Dedifferentiated amniotic fluid mesenchymal stem cell (primary cell): ENCODE measurements around the gene STK32B.
"Not testable (repeated sequence)": the region's sequence is repeated elsewhere in the genome, so short reads cannot be mapped to it uniquely, and the experiment has no call there.

Experiments
- DNase-seq: peaks from one replicate; pipeline ENCODE4 v3.0.0-alpha.2; 2016; ENCODE audit errors: extremely low spot score

The STK32B gene

GRCh38 chr4:5393911-5394513 is 342.7 kb downstream of the STK32B start:
- no peak for DNase-seq

GRCh38 chr4:5395781-5396180 is 344.5 kb downstream of the STK32B start:
- no peak for DNase-seq

- no peak for DNase-seq
Observed at GRCh38 chr4:5398056-5398455, 346.8 kb downstream of the STK32B start.

- no peak for DNase-seq
Observed at GRCh38 chr4:5399124-5399523, 347.8 kb downstream of the STK32B start.

GRCh38 chr4:5399790-5400421 is 348.6 kb downstream of the STK32B start:
- DNase-seq = no peak

GRCh38 chr4:5403746-5404497 is 352.6 kb downstream of the STK32B start:
- DNase-seq = no peak

GRCh38 chr4:5409237-5409636 is 358.0 kb downstream of the STK32B start:
- no peak for DNase-seq

- no peak for DNase-seq
Observed at GRCh38 chr4:5409972-5410618, 358.8 kb downstream of the STK32B start.

GRCh38 chr4:5412296-5412695 is 361.0 kb downstream of the STK32B start:
- DNase-seq = no peak

GRCh38 chr4:5412751-5413150 is 361.5 kb downstream of the STK32B start:
- no peak for DNase-seq

GRCh38 chr4:5416637-5417036 is 365.4 kb downstream of the STK32B start:
- DNase-seq = no peak

- no peak for DNase-seq
Observed at GRCh38 chr4:5420266-5420665, 369.0 kb downstream of the STK32B start.

GRCh38 chr4:5421416-5421815 is 370.1 kb downstream of the STK32B start:
- DNase-seq = no peak

- DNase-seq = no peak
Observed at GRCh38 chr4:5422195-5422594, 370.9 kb downstream of the STK32B start.

- no peak for DNase-seq
Observed at GRCh38 chr4:5423670-5424069, 372.4 kb downstream of the STK32B start.

- DNase-seq = no peak
Observed at GRCh38 chr4:5424211-5424610, 372.9 kb downstream of the STK32B start.

GRCh38 chr4:5424901-5425300 is 373.6 kb downstream of the STK32B start:
- DNase-seq = no peak

- DNase-seq = no peak
Observed at GRCh38 chr4:5429747-5430146, 378.5 kb downstream of the STK32B start.

GRCh38 chr4:5433196-5433595 is 381.9 kb downstream of the STK32B start:
- no peak for DNase-seq

- DNase-seq = no peak
Observed at GRCh38 chr4:5435201-5435600, 383.9 kb downstream of the STK32B start.

GRCh38 chr4:5435823-5436222 is 384.5 kb downstream of the STK32B start:
- DNase-seq = no peak

GRCh38 chr4:5443976-5444802 is 392.9 kb downstream of the STK32B start:
- DNase-seq = not testable (repeated sequence)
